ENCODE data around the gene MPG. TPM values are rescaled to one million over a fixed set of nuclear protein-coding genes. Genes with fewer than 3 reads are reported as not detected.

Gene MPG
- total and polyA plus RNA-seq, 4 donors, result 25.4 to 84.1 (median 37.5) TPM

GRCh38 chr16:94918-95265, 16.9 kb downstream of the MPG start (continued):
- TF ChIP-seq ATF3 (IDR thresholded peaks at IDR 0.05), result no peak

- WGBS, result 22% methylated on average over 11 of the region's 11 CpGs
- DNase-seq (ENCODE audit: low spot score), result peak; percentile 94
- H3K27ac ChIP-seq (ENCODE audit: low read depth in 1 of 2, low read length in 2 of 2), result no peak overlapping the region
- peaks cover 0 to 5% (median 2%) of the 10 kb centered on the region in 4 donors for H3K36me3 ChIP-seq (ENCODE audit: control insufficient read depth in 4 of 4, insufficient read depth in 3 of 4, low read depth in 1 of 4, low read length in 3 of 4)
- no peak overlapping the region for H3K9ac ChIP-seq (ENCODE audit: low read depth in 1 of 2, low read length in 2 of 2)
- no peaks in the 10 kb centered on the region for H3K27me3 ChIP-seq (ENCODE audit: control insufficient read depth in 4 of 4, insufficient read depth in 4 of 4, low read length in 3 of 4)
- H3K4me1 ChIP-seq (ENCODE audit: control insufficient read depth in 4 of 4, insufficient read depth in 4 of 4, low read length in 3 of 4), result peaks cover 6 to 26% (median 17%) of the 10 kb centered on the region in 4 donors
- no peak for TF ChIP-seq ZBTB33 (IDR thresholded peaks at IDR 0.05)
- peak; percentile 81 to 91 for TF ChIP-seq RAD21 (IDR thresholded peaks at IDR 0.05)
- TF ChIP-seq CTCF (IDR thresholded peaks at IDR 0.05; ENCODE audit: low read depth, low read length, missing input control), result peak; percentile 98
- TF ChIP-seq SP1 (IDR thresholded peaks at IDR 0.05), result peak; percentile 10
- TF ChIP-seq HNF4A (conservative IDR thresholded peaks at IDR 0.05), result no peak
- no peak overlapping the region for H3K4me3 ChIP-seq (ENCODE audit: low read depth in 1 of 3, low read length in 3 of 3)
- no peaks in the 10 kb centered on the region for H3K9me3 ChIP-seq (ENCODE audit: control insufficient read depth in 4 of 4, low read length in 3 of 4)
These were observed 18.9 kb downstream of the MPG start for GRCh38 chr16:96935-97381.

GRCh38 chr16:97822-98221, 19.8 kb downstream of the MPG start:
- no peaks in the 10 kb centered on the region for H3K9me3 ChIP-seq (ENCODE audit: control insufficient read depth in 4 of 4, low read length in 3 of 4)
- H3K27ac ChIP-seq (ENCODE audit: low read depth in 1 of 2, low read length in 2 of 2), result no peak overlapping the region
- peaks cover 10 to 35% (median 25%) of the 10 kb centered on the region in 4 donors for H3K4me1 ChIP-seq (ENCODE audit: control insufficient read depth in 4 of 4, insufficient read depth in 4 of 4, low read length in 3 of 4)
- H3K27me3 ChIP-seq (ENCODE audit: control insufficient read depth in 4 of 4, insufficient read depth in 4 of 4, low read length in 3 of 4), result no peaks in the 10 kb centered on the region
- no peak overlapping the region for H3K4me3 ChIP-seq (ENCODE audit: low read depth in 1 of 3, low read length in 3 of 3)
- 95% methylated on average over 8 of the region's 8 CpGs for WGBS
- H3K36me3 ChIP-seq (ENCODE audit: control insufficient read depth in 4 of 4, insufficient read depth in 3 of 4, low read depth in 1 of 4, low read length in 3 of 4), result peaks cover 0 to 3% (median 1%) of the 10 kb centered on the region in 4 donors
- H3K9ac ChIP-seq (ENCODE audit: low read depth in 1 of 2, low read length in 2 of 2), result no peak overlapping the region
- no peak for DNase-seq (ENCODE audit: low spot score)
- no peak for TF ChIP-seq HNF4A (conservative IDR thresholded peaks at IDR 0.05)

- H3K27ac ChIP-seq (ENCODE audit: low read depth in 1 of 2, low read length in 2 of 2), result no peak overlapping the region
- H3K27me3 ChIP-seq (ENCODE audit: control insufficient read depth in 4 of 4, insufficient read depth in 4 of 4, low read length in 3 of 4), result no peaks in the 10 kb centered on the region
- no peak overlapping the region for H3K4me3 ChIP-seq (ENCODE audit: low read depth in 1 of 3, low read length in 3 of 3)
- DNase-seq (ENCODE audit: low spot score), result no peak
- peaks cover 0 to 3% (median under 1%) of the 10 kb centered on the region in 4 donors for H3K36me3 ChIP-seq (ENCODE audit: control insufficient read depth in 4 of 4, insufficient read depth in 3 of 4, low read depth in 1 of 4, low read length in 3 of 4)
- H3K9me3 ChIP-seq (ENCODE audit: control insufficient read depth in 4 of 4, low read length in 3 of 4), result no peaks in the 10 kb centered on the region
- peaks cover 14 to 40% (median 29%) of the 10 kb centered on the region in 4 donors for H3K4me1 ChIP-seq (ENCODE audit: control insufficient read depth in 4 of 4, insufficient read depth in 4 of 4, low read length in 3 of 4)
- no peak overlapping the region for H3K9ac ChIP-seq (ENCODE audit: low read depth in 1 of 2, low read length in 2 of 2)
- WGBS, result 91% methylated on average over 5 of the region's 5 CpGs
- no peak for TF ChIP-seq ZBTB33 (IDR thresholded peaks at IDR 0.05)
- no peak for TF ChIP-seq YY1 (IDR thresholded peaks at IDR 0.05)
- TF ChIP-seq JUND (IDR thresholded peaks at IDR 0.05), result no peak
- no peak for TF ChIP-seq RAD21 (IDR thresholded peaks at IDR 0.05)
- no peak for TF ChIP-seq HNF4A (conservative IDR thresholded peaks at IDR 0.05)
- no peak for TF ChIP-seq FOXA1 (IDR thresholded peaks at IDR 0.05)
- no peak for TF ChIP-seq ATF3 (IDR thresholded peaks at IDR 0.05)
- no peak for TF ChIP-seq NR2F2 (IDR thresholded peaks at IDR 0.05)
- TF ChIP-seq MAX (IDR thresholded peaks at IDR 0.05), result no peak
- TF ChIP-seq TAF1 (conservative IDR thresholded peaks at IDR 0.05), result no peak
- TF ChIP-seq GABPA (IDR thresholded peaks at IDR 0.05 in 1 of 2, conservative IDR thresholded peaks at IDR 0.05 in 1 of 2), result no peak
- TF ChIP-seq HNF4G (IDR thresholded peaks at IDR 0.05), result no peak
- TF ChIP-seq CTCF (IDR thresholded peaks at IDR 0.05; ENCODE audit: low read depth, low read length, missing input control), result no peak
- no peak for TF ChIP-seq RXRA (IDR thresholded peaks at IDR 0.05)
These were observed 23.0 kb downstream of the MPG start for GRCh38 chr16:100989-101388.

Measured in liver (tissue), 9 donors.